Measurements from ENCODE around the gene MKX. TPM values are rescaled to one million over a fixed set of nuclear protein-coding genes. Genes with fewer than 3 reads are reported as not detected.
A peak's percentile ranks its signal among the peaks of the same experiment; 100 is the strongest.

MKX gene
- total RNA-seq, 1 donor from 2014 or later = 4.0 TPM

DNA sequence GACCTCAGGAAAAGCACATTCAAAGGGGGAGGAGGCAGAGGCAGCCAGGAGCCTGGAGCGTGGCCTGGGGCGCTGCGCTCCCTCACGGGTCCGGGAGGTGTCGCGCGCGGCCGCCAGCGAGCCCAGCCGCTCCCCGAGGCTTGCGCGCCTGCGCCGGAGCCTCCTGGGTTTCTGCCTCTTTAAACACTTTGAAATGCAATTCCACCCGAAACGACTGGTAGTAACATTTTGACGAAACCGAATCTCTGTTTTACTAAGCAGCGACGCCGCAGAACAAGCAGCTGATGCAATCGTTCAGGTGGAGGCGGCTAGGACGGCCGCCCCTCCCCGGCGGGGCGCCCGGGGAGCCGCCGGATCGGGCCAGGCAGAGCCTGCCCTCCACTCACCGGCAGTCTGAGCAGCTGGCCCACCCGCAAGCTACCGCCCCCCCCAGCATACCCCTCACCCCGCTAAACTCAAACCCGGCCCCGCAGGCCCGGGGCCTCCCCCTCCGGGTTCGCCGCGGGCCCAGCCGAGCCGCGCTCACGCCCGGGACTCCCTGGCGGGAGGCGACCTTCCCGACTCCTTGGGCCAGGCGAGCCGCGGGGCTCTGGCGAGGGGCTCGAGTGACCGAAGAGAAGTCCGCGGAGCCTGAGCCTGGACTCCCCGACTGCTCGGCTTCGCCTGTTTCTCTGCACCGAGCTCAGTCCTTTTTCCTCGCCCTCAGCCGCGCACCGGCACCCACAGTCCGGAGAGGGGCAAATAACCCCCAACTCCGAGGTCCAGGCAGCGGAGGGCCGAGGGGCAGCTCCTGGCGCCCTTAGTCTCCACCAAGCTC lies 3.2 kb downstream of the MKX start:
- DNase-seq = peak; percentile 76

DNA sequence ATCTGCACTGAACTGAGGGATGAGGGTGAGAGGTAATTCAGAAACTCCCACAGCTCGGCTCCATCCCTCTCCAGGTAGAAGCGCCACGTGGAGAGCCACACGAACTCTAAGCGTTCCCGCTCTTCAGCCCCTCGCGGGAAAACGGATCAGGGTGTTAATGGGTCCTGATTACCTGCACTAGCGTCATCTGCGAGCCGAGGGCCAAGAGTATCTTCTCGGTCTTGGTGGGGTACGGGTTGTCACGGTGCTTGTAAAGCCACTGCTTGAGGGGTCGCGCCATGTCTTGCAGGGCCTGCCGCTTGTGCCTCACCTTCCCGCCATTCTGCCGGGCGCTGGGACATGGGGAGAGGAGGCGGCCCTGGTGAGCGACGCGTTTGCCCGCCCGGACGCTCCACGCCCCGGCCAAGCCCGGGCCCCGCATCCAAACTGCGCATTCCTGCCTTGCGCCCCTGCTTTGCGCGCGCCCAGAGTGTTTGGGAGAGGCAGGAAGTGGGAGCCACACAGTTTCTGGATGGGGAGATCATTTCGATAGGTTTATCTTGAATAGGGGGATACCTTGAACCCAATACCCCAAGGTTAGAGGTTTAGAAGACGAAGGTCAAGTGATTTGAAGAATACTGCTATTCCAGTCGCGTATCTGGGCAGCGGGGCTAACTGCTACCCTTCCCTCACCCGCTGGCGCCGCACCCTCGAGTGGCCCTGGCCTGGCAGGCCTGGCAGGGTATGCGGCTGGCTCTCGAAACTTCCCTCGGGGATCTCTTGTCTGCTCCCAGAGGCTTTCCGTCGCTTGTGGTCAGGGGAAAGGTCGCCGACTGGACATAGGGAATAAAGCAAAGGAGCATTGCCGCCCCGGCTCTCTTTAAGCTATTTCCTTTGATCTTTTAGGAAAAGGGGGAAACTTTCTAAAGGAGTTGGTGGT lies 4.2 kb downstream of the MKX start:
- no peak for DNase-seq

DNA sequence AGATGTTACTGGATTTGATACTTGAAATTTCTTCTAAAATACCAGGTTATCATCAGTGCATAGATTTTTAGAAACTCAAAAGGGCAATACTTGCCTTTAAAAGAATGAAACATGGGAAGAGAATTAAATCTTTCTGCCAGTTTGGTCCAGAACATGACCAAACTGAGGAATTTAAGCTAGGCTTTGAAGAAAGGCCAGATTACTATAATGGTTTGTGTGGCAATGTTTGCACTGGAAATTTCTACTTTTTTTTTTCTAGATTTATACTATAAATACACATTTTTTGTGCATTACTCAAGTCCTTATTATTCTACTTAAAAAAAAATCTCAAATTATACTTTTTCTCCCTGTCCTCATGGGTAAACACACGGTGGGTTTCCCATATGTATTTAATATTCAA lies 9.2 kb downstream of the MKX start:
- no peak for DNase-seq

DNA sequence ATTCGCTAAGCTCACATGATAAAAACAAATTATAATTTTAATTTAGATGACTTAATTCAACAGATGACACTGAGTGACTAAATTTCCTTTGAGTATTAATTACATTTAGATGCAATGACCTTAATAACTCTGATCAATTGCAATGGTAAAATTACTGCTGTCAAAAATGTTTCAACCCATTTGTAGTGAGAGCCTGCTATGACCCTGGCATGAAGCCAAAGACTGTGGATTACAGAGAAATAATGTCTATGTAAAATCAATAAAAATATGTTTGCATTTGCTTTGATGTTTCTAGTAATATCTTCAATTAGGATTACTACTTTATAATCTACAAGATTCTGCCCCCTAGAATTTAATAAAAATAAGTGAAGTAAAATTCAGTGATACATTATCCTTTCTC lies 15.6 kb downstream of the MKX start:
- DNase-seq = no peak

DNA sequence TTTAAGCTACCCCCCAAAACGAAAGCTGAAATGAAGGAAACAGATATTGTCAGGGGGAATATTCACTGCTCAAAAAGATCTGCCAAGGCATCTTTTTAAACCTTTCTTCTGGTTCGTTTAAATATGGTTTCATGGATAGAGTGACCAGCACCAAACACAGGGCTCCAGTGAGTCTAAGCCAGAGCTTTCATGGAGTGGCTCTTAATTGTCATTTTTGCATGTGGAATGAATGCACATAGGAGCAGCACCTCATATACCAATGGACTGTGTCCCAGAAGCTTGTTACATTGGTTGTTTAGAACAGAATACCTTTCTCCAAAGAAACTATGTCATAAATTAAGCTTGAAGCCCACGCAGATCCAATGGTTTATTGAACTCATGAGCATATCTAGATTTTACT lies 17.3 kb downstream of the MKX start:
- no peak for DNase-seq

DNA sequence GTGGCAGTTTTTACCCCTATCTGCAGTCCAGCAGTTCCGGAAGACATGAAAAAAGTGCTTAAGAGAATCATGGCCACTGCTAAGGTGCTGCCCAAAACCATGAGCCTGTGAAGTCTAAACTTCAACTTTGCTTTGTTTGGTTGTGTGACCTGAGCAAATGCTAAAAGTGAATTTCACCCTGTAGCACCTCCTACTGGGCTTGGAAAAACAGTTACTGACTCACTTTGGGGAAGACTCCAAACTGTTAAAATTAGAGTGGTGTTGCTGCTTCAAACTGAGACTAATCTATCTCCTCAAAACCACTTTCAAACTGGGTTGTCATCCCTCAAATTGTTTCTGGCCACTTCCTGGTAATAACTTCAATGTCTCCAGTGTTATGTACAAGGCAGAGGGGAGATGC lies 21.3 kb downstream of the MKX start:
- no peak for DNase-seq

DNA sequence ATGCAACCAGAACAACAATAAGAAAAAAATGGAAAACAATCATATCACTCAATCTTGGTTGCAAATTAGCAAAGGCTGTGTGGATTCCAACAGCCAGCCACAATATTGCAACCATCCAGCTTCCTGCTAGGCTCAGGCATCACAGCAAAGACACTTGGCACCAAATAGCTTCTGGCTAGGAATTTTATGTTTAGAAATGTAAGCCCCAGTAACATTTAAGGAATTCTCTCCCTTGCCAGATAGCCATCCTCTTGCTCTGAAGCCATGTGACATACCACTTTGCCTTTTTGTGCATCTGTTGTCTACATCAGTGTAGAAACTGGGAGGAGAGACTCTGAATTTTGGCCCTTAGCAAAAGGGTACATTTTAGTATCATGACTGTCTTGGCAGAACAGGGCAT lies 22.2 kb downstream of the MKX start:
- no peak for DNase-seq

DNA sequence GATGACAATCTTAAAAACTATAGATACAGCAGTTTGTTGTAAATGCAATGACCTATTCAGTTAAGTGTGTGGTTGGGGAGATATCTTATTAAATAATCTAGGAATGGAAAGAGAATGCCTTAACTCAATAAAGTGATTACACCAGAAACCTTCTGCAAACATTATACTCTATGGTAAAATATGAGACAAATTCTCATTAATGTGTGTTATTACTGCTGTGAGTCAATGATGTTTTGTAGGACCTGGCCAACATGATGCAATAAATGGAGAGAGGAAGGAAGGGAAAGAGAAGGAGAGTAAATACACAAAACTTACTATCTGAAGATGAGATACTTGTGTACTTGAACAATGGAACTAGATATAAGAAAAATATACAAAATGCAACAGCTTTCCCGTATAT lies 25.1 kb downstream of the MKX start:
- DNase-seq = no peak

DNA sequence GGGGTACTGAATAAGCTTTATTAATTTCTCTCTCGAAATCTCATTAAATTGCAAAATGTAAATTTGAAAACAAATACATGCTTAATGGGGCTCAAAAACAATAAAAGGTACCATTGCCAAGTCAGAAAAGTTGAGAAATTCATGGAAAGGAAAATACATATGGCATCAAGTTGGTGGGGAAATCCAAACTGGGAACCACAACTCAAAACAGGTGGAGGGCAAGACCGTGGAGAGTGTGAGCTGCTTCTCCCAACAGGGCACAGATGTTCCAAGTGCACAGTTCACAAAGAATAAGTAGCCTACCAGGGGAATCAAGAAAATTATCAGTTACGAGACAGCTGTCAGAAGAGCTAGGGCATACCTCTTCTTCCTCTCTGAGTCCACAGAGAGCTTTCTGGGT lies 26.6 kb downstream of the MKX start:
- no peak for DNase-seq

DNA sequence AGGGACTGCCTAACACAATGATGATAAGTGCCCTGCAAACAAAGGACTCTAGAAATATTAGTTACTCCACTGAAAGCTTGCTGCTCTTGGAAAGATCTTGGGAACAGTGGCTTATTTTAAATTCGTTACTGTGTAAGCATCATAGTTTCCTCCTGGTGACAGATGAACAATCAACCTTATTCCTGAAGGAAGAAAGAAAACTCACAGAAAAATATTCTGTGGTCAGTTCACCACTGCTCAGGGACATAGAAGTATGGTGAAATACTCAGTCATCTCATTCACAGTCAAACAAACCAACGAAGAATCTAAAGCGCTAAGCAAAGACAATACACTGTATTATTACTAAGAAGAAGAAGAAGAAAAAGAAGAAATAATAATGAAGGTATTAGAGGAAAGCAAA lies 27.8 kb downstream of the MKX start:
- no peak for DNase-seq

DNA sequence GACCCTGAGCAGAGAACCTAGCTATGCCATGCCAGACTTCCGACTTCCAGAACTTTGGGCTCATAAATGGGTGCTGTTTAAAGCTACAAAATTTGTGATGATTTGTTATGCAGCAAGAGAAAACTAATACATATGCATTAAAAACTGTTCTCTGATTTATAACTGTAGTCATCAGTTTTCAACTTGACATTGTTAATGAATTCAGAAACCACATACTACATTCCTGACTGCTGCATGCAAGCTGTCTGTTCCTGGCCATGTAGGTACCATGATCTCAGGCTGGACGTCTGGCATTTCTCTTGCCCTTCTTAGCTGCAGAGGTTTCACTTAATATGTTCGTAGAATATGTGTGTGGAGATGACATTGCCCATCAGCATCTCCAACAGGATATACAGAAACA lies 28.4 kb downstream of the MKX start:
- DNase-seq = no peak

DNA sequence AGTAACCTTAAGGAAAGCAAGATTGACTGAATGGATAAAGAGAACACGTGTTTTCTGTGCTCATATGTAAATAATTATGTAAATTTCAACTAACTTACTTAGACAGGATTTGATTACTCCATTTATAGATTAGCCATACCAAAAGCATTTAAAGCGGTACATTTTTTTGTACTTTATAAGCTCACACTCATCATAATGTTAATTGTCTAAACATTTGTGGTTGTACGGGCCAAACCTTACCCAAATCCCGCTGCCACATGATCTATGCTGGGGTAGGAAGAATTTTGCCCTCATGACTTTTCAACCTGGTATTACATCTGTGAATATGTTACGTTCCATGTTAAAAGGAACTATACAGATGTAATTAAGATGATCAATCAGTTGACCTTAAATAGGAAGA lies 29.1 kb downstream of the MKX start:
- DNase-seq = no peak

DNA sequence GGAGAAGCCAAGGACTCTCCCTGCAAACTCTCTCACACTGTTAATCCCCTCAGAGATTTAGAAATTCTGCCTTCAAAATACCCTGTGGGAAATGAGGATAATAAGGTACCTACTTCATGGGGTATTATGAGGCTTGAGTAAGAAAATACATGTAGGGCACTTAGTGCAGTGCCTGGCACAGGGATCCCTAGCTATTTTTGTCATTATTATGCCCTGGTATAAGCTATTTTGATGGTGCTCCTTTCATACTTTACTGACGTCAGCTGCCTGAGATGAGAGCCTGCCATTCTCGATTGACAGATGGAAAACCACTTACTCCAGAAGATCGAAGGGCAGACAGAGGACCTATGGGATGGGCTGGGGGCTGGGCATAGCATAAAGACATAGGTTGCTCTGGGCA lies 30.1 kb downstream of the MKX start:
- no peak for DNase-seq

DNA sequence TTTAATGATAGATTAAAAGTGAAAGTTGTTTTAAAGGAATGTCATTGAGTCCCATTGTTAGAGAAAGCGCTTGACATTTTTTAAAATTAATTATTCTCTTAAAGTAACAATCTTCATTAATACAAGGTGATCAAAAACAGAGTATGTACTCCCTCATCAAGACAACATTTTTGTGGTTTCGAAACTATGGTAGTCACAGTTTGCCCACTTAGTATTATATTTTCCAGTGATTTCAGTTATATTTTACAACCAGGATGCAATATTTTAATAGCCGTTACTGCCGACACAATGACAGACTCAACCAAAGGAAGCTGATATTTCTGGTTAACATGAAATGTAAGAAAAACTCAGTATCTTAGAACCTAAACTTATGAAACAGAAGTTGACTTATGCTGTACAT lies 31.3 kb downstream of the MKX start:
- DNase-seq = peak; percentile 42

DNA sequence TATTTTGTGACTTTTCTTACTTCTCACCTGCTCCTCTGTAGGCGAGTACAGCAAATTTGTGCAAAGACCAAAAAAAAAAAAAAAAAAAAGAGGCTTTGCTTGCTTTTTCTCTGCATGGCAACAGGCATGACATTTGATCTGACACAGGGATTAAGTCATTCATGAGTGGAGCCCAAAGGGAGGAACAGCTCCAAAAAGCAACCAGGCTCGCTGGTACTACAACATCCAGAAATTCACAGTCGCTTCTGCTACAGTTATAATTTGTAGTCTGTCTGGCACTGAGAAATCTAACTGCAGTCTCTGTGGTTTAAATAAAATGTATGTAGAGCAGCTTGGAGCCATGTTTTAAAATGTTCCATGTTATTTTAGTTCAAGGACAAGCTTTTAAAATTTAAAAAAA lies 31.7 kb downstream of the MKX start:
- peak; percentile 52 for DNase-seq

DNA sequence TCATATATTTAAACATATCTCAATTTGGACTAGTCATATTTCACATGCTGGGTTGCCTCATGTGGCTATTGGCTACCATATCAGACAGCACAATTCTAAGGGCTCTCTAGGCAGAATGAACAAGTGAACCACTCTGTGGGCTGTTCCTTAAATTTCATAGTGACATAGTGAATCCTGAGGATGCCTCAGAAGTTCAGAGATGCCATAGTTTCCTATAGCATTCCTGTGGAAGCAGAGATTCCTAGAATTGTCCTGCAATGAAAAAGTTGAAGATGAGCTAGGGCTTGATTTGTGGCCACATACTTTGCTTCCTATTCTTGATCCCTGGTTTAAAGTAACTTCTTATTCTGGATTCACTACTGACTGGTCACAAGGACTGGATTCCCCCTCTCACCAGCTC lies 35.6 kb downstream of the MKX start:
- no peak for DNase-seq

DNA sequence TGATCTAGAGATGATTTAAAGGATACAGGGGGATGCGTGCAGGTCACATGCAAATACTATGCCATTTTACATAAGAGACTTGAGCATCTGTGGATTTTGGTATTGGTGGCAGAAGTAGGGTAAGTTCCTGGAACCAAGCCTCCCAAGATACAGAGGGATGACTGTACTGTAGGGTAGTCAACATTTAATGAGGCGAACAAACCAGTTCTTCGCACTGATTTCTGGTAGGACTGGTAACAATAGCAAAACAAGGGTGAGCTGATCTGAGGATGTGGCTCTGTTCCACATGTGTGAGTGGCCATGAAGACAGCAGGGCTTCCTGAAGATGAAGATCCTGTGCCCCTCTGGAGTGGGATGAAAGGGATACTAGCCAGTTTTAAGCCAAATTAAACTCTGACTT lies 36.3 kb downstream of the MKX start:
- no peak for DNase-seq

DNA sequence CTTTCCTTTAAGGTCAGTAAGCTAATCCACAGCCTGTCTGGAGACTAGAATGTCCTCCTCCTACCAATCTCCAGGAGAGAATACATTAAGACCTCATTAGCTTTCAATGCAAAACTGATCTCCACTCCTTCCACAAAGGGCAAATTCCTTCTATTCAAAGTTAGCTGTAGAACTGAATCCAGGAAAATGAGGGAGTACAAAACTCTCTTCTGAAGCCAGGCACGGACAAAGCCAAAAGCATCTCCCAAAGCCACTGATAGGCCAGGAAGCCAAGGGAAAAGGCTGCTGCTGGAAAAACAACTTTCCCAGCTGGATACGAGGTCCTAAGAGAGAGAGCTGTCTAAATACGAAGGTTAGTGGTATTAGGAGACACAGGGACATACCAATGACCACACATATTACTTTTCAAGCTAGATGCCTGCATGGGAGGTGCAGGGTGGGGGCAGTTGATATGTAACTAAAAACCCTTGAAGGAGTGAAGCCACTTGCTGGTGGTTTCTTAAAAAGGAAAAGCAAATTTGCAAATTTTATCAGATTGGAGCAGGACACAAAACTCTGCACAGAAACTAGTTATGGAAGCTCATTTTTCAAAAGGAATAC lies 43.6 kb downstream of the MKX start:
- DNase-seq = no peak

DNA sequence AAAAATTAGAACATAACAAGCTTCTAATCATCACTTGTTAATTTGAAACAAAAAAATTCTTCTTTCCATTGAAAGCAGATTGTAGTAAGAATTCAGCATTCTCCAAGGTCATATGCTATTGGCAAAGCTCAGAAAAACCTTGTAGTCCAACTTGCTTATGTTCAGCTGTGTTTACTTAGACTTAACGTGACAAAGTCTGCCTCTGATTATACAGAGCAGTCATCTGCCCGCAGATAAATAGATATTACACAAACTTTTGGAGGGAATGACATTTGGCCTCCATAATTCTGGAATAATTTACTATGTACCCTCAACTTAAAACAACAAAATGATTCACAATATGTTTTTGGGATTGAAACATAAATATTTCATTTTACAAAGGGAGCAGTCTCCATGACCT lies 45.8 kb downstream of the MKX start:
- DNase-seq = peak; percentile 88

DNA sequence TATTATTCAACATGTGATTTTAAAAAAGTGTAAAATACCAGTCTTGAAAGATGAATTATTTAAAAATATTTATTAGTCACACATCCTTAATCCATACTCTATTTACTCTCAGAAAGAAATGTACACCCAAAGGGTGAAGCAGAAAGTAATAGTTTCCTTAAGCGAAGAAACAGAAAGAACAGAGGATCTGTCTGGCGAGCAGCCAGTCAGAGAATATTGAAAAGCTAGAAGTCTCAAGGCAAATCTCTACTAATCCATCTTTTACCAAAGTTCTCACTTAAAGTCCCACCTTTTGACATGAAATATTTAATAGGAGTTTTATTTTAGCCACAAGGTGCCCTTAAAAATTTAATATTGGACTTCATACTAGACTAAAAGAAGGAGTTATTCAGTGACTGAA lies 46.7 kb downstream of the MKX start:
- DNase-seq = no peak

DNA sequence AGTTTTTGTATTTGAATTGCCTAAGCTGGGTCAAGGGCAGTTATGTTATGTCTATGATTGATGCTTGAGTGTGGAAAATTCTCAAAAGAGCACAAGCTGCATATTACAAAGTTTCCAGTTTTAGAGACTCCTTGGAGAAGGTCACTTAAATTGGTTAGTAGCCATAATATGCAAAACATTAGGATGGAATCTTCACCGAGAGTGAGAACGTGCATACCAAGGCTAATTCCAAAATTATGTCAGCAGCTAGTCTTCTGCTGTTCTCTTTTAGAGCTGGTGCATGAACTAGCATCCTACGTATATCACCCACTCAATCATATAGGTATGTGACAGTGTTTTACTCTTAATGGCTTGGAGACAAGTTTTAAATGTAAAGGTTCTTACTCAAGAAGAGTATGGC lies 49.2 kb downstream of the MKX start:
- no peak for DNase-seq

DNA sequence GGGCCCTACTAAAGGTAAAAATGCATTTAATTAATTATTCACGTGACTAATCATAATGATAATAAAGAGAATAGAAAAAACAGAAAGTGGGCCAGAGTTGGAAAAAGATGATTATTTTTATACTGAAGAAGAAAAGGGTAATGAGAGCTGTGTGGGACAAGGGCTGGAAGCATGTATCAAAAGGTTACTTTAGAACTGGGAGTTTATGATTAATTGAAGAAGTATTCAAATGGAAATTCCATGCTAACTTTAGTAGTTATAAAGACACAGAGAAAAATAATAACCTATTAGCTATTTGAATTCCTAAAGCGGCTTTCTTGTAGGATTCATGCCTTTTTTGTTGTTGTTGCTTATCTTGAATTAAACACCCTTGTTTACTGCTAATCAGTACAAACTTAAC lies 49.9 kb downstream of the MKX start:
- DNase-seq = no peak

DNA sequence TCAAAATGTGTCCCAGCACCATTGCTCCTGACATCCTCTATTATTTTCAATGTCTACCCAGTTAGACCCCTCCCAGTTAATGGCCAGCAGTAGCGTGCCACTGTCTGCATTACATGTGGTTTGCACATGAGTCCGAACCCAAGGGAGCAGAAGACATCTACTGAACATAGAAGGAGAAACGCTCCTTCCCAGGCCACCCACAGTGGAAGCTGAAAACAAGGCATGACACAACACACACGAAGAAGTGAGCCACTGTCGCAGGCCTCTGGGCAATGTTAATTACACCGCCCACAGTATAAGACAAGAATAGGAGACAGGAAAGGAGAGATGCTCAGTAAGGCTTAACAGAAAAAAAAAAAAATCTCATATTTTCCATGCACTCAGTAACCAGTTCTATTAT lies 50.5 kb downstream of the MKX start:
- DNase-seq = no peak

Measured in skin of body (tissue), 2 donors.